Stimulated activated CD4-positive, alpha-beta T cell treated with anti-CD3 and anti-CD28 coated beads, Interleukin-12 subunit alpha, Interleukin-12 subunit beta, amount 100 ng/mL, for 24 hours (primary cell): Measurements from ENCODE around the gene STPG4.
"Not testable (repeated sequence)": the region's sequence is repeated elsewhere in the genome, so short reads cannot be mapped to it uniquely, and the experiment has no call there.

Source experiments
- DNase-seq, 2 experiments: peaks; one replicate each; pipeline ENCODE4 v3.0.0-alpha.2; 2020; ENCODE audit warnings: low read depth in 2 of 2

STPG4 gene

GRCh38 chr2:47172922-47173695, 18.0 kb upstream of the STPG4 start:
- no peak for DNase-seq

DNA sequence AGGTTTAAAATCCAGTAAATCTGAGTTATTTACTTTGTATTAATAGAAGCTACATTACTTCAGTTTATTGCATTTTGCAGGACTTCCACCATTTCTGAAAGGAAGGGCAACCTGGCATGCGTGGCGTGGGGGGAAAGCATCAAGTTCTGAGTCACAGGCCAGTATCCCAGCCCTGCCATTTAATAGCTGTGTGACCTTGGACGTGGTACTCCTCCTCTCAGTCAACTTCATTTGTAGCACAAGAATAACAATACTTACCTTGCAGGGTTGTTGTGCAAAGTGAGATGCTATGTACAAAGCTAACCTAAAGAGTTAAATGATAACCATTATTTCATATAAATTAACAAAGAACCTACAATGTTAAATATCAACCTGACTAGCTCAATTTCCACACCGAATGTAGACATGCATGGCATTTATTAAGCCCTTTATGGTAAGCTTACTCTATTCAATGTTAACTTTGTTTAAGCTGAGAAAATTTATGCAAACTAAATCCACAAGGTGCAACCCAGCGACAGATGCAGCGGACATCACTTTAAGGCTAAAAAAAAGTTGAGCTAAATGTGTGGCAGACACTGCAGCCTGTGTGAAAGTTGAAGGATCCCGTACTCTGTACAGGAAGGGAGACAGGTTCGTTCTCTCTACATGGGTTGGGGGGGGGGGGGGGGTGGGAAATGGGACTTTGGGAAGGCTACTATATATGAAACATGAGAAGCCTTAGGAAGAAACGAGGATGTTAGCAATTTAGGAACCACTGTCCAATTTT, 17.2 kb upstream of the STPG4 start:
- DNase-seq: no peak

DNA sequence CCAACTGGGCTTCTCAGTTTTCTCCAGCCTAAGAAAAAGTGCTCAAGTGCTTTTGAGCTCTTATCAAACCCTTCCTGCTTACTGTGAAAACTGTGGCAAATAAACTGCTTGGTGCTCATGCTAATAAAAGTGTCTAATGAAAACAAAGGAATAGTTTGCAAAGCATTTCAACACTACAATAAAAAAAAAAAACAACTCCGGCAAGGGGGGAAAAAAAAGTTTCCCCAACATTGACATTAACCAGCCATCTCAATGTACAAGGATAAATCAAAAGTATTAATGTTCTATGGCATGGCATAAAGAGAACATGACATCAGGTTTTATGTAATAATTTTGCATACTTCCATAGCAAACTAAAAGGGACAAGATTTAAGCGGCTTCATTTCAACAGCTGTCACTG, 14.7 kb upstream of the STPG4 start:
- DNase-seq: no peak

GRCh38 chr2:47168895-47169294, 13.8 kb upstream of the STPG4 start:
- DNase-seq: not testable (repeated sequence)

DNA sequence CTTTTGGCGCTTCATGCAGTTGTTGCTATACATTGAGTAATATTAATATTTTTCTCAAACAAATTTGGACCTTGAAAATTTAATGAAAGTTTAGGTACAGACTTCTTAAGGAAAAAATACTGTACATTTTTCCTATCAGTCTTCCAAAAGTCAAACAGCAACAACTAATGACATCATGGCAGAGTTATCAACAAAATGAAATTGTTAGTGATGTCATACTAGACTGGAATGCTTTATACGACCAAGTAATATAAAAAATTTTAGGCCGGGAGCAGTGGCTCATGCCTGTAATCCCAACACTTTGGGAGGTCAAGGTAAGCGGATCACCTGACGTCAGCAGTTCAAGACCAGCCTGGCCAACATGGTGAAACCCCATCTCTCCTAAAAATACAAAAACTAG, 12.0 kb upstream of the STPG4 start:
- DNase-seq: no peak

DNA sequence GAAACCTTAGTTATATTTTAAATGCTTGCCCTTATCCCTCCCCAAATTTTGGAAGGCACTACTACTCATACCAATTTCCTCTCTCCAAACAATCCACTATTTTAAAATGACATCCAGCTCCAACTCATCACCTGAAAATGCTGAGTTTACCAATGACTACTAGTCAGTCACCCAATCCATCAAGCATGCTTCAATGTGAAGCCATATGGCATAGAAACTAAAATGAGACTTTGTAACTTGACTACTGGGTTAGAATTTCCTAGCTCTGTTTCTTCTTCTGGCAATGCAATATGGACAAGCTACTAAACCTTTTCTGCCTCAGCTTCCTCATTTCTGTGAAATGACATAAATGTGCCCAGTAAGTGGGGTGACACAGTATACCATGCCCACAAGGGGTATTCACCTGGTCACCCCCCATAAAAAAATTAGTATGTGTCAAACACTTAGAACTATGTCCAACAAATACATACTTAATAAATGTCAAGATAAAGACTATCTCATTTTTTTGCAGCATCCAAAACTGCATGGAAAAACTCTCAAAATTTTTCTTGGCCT, 10.0 kb upstream of the STPG4 start:
- DNase-seq: no peak

DNA sequence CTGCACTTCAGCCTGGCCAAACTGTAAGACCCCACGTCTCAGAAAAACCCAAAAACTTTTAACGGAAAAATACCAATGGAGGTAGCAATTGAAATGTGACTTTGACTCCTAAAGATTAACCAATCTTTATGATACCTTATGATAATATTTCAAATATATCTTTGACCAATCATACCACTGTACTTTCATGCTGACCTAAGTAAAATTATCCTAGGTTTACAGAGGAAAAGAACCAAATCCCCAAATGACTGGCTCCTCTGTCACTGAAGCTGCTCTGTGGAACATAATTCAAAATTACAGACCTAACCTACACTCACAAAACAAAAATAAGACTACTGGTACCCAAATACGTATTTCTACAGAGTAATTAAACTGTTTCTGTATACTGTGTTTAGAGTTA, 7.7 kb upstream of the STPG4 start:
- no peak for DNase-seq

GRCh38 chr2:47161475-47161874, 6.4 kb upstream of the STPG4 start:
- no peak for DNase-seq

GRCh38 chr2:47160660-47161059, 5.6 kb upstream of the STPG4 start:
- DNase-seq: no peak

DNA sequence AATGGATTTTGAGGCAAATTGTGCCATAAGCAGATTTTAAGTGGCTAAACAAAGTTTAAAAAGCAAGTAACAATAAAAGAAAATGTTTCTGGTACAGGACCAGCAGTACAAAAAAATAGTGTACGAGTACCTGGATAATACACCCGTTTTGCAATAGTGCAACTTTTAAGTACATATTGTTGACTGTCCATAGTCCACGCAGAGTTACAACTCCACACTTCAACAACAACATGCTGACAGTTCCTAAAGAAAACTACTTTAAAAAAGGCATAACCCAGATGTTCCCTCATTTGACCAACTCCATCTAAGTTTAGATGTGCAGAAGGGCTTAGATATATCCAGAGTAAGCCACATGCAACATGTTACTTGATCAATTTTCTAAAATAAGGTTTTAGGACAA, 5.1 kb upstream of the STPG4 start:
- DNase-seq: no peak

DNA sequence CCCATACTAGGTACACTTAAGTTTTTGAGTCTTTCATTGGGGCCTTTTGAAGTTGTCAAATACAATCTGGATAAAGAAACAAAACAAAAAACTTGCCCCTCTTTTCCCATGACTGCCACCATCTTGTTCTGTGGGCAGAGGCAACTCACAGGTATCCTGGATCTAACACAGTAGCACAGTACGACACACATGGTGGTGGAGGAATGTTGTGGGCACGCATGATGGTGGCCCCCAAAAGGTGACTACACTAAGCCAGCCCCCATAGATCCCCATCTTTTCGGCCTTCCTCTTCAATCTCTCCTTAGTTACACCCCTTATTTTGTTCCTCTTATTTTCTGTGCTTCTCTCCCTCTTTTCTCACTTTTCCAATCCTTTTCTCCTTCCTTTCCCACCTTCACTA, 4.5 kb upstream of the STPG4 start:
- DNase-seq: no peak

DNA sequence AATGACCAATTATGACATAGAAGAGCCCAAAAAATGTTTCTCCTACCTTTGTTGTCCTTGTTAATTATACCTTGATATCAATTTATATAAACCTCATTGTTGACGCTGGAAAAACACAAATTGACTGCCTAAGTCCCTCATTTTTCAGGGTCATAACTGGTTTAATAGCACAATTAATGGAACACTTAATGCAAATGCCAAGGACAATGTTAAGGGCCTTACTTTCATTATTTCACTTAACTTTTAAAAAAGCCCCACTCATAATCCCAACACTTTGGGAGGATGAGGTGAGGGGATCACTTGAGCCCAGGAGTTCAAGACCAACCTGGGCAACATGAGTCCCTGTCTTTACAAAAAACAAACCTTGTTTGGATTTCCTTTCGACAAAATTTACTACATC, 3.5 kb upstream of the STPG4 start:
- DNase-seq: no peak

DNA sequence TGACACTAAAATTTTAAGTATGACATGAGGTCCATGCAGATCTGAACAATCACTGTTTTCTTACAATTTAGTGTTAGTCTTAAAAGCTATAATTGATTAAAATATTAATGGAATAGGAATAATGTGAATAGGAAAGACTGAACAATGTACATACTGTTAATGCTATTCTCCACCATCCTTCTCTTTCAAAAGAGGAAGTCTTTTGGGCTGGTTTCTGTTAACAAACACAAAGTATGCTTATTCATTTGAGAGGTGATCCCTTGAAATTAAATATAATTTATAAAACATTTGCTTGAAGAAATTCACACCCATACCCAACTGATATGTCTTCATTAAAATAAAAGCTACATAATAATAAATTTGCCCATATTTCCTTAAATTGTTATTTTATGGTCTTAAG, 2.3 kb downstream of the STPG4 start:
- DNase-seq: no peak

GRCh38 chr2:47150175-47150574, 4.9 kb downstream of the STPG4 start:
- DNase-seq: no peak

DNA sequence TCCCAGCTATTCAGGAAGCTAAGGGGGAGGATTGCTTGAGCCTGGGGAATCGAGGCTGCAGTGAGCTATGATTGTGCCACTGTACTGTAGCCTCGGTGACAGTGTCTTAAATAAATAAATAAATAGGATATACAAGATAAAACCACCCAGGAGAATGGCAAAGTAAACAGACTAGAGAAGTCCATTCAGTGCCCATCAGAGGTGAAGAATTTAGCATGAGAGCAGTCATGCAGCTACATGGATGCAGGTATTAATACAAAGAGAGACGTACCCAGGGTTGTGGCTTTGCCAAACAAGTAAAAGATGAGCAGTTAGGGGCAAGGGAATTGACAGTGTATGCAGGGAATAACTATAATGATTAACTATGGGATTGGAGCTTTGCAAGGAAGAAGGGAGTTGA, 8.1 kb downstream of the STPG4 start:
- no peak for DNase-seq

GRCh38 chr2:47145466-47145865, 9.6 kb downstream of the STPG4 start:
- no peak for DNase-seq

DNA sequence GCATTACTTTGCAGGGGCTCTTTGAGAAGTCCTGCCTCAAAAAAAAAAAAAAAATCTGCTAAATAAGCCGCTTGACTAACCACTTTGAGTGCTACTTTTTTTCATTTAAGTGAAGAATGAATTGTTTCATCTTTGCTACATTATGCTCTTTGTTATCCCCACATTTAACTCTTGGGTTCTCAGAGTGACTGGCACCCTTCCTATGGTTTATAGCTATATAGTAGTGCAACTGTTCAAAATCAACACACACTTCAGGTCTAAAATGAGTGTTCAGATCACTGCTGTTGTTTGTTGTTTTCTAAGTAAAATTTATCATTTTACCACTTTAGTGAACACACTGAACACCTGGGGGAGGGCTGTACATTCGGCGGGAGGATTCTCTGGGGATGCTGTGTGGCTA, 13.6 kb downstream of the STPG4 start:
- DNase-seq: no peak

DNA sequence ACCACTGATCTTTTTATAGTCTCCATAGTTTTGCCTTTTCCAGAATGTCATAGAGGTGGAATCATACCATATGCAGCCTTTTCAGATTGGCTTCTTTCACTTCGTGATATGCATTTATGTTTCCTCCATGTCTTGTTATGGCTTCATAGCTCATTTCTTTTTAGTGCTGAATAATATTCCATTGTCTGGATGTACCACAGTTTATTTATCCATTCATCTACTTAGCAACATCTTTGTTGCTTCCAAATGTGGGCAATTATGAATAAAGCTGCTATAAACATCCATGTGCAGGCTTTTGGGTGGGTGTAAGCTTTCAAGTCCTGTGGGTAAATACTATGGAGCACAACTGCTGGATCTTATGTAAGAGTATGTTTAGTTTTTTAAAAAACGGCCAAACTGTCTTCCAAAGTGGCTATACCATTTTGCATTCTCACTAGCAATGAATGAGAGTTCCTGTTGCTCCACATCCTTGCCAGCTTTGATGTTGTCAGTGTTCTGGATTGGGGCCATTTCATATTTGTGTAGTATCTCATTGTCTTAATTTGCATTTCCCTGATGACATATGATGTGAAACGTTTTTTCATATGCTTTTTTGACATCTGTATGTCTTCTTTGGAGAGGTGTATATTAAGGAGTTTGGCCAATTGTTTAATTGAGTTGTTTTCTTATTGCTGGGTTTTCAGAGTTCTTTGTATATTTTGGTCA, 20.6 kb downstream of the STPG4 start:
- DNase-seq: no peak

DNA sequence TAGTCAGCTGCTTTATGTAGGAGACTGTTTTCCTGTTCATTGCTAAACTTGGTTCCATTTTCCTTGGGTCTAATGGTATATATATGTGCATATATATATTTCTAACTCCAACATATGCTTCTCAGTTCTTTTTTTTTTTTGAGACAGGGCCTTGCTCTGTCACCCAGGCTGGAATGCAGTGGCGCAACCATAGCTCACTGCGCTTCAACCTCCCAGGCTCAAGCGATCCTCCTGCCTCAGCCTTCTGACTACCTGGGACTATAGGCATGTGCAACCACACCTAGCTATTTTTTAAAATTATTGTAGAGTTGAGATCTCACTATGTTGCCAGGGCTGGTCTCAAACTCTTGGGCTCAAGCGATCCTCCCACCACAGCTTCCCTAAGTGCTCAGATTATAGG, 22.1 kb downstream of the STPG4 start:
- DNase-seq: no peak

- no peak for DNase-seq
These were observed 25.9 kb downstream of the STPG4 start for GRCh38 chr2:47129191-47129706.

GRCh38 chr2:47128705-47129104, 26.4 kb downstream of the STPG4 start:
- DNase-seq: no peak

DNA sequence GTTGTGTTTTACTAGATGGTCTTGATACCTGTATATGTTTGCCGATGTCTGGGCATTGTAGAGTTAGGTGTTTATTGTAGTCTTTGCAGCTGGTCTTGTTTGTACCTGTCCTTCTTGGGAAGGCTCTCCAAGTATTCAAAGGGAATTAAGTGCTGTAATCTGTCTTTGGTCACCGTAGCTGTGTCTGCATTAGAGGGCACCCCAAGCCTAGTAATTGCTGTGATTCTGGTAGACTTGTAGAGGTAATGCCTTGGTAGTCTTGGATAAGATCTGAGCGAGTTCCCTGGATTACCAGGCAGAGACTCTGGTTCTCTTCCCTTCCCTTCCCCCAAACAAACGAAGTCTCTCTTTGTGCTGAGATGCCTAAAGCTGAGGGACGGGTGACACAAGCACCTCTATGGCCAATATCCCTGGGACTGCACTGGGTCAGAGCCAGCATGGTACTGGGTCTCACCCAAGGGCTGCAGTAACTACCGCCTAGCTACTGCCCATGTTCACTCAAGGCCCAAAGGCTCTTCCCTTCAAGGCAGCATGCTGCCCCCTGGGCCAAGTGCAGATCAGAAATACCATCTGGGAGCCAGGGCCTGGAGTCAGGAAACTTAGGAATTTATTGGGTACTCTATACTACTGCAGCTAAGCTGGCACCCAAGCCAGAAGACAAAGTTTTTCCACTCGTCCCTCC, 27.1 kb downstream of the STPG4 start:
- no peak for DNase-seq
